GM13977 (cell line): ENCODE data around the gene HAUS7.

Experiments
- DNase-seq: peaks from one replicate; pipeline ENCODE4 v3.0.0; 2012; ENCODE audit warnings: low spot score
- CTCF ChIP-seq: IDR thresholded peaks from 2 replicates; pipeline ENCODE4 v1.5.1; 2012; ENCODE audit warnings: mild to moderate bottlenecking, control low read depth; ENCODE audit not compliant: insufficient read depth; ENCODE audit errors: extremely low read depth, missing control alignments
- in situ Hi-C: fragments of 300-500 bp; cut with MboI; formaldehyde crosslinking; loops from one replicate; pipeline ENCODE4 v1.12.0; 2022; ENCODE audit warnings: low sequenced_read_pairs, low pct_unique_long_range_greater_than_20kb, mixed read lengths, inconsistent platforms; ENCODE audit not compliant: unreplicated experiment

HAUS7 gene

GRCh38 chrX:153491351-153491914, 21.1 kb upstream of the HAUS7 start:
- DNase-seq, result no peak
- TF ChIP-seq CTCF, result no peak
- in situ Hi-C loops, result no loop called here

- no peak for TF ChIP-seq CTCF
- DNase-seq, result no peak
- in situ Hi-C loops, result no loop called here
Measured at GRCh38 chrX:153490217-153490930, 20.0 kb upstream of the HAUS7 start.

GRCh38 chrX:153488231-153488914, 18.0 kb upstream of the HAUS7 start:
- no peak for TF ChIP-seq CTCF
- in situ Hi-C loops, result no loop called here
- no peak for DNase-seq

GRCh38 chrX:153487590-153488071, 17.3 kb upstream of the HAUS7 start:
- no peak for DNase-seq
- TF ChIP-seq CTCF, result no peak
- in situ Hi-C loops, result no loop called here

GRCh38 chrX:153486171-153486570, 15.8 kb upstream of the HAUS7 start:
- TF ChIP-seq CTCF, result no peak
- no peak for DNase-seq
- in situ Hi-C loops, result no loop called here

- DNase-seq, result no peak
- no peak for TF ChIP-seq CTCF
- in situ Hi-C loops, result no loop called here
Measured at GRCh38 chrX:153485396-153486080, 15.2 kb upstream of the HAUS7 start.
